Cerebellar cortex (tissue), 1 donor: ENCODE measurements around the gene PITPNC1.

Experiments
- DNase-seq: peaks from one replicate; pipeline ENCODE4 v3.0.0-alpha.2; 2015; ENCODE audit warnings: low spot score

PITPNC1 gene

DNA sequence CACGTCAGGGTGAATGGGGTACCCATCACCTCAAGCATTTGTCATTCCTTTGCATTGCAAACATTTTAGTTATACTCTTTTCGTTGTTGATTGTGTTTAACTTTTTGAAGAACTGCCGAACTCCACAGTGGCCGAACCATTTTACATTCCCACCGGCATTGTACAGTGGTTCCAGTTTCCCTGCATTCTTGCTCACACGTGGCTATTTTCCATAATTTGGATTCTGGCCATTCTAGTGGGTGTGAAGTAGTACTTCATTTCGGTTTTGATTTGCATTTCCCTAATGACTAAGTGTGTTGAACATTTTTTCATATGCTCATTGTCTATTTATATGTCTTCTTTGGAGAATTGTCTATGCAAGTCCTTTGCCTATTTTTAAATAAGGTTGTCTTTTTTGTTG, 353.6 kb downstream of the PITPNC1 start:
- no peak for DNase-seq

DNA sequence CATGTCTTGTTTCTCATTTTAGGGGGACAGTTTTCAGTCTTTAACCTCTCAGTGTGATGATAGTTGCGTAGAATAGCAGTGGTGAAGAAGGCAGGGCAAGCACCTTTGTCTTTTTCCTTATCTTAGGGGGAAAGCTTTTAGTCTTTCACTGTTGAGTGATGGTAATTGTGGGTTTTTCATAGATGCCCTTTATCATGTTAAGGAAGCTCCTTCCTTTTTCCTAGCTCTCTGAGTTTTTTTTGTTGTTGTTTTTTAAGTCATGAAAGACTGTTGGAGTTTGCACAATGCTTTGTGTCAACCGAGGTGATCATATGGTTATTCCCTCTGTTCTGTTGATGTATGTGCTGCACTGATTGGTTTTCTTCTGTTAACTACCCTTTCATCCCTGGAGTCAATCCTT, 356.4 kb downstream of the PITPNC1 start:
- DNase-seq, result no peak

DNA sequence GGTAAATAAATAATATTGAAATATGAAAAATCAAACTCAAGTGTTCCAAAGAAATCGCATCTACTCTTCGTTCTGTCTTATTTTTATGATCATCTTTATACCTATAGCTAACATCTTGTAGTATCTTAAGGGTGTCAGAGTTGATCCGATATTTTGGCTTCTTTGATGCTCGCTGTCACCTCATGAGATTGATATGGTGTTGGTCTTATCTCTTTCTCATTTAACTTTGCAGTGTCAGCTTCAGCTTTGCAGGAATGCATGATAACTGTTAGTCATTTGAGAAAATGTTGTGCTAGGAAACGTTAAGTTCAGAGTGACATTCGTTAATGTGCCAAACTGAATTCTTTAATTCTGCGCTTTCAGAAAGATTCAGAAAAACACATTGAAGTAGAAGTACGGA, 360.1 kb downstream of the PITPNC1 start:
- no peak for DNase-seq

DNA sequence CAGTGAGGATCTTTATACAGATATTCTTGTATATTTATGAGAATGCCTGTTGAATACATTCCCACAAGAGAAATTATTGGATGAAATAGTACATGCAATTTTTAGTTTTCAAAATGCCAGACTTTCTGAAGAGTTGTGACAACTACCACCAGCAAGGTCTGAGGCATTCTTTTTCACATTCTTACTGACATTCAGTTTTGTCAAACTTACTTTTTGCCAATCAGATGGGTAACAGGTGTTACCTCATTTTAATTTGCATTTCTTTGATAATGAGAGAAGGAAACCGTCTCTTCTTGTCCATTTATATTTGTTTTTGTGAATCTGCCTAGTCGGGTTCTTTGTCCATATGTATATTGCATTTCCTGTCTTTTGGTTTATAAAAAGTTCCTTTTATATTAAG, 364.9 kb downstream of the PITPNC1 start:
- no peak for DNase-seq
